Activated naive CD4-positive, alpha-beta T cell treated with anti-CD3 and anti-CD28 coated beads, Interleukin-2, amount 10 ng/mL, durations not matched to agents 7 days and 5 days (primary cell): ENCODE data around the gene TP53TG3F.
"Not testable (repeated sequence)": the region's sequence is repeated elsewhere in the genome, so short reads cannot be mapped to it uniquely, and the experiment has no call there.

ENCODE experiments used
- CTCF ChIA-PET: fragments of 350-600 bp; sonication (Branson Sonifier 250); formaldehyde crosslinking; loops from one replicate; lab custom pipeline; 2021; ENCODE audit warnings: antibody characterized with exemption; lab: Charles Lee
- DNase-seq: peaks from one replicate; pipeline ENCODE4 v3.0.0-alpha.2; 2020
- H3K27ac Mint-ChIP-seq: one replicate; pipeline ENCODE4 v1.8.0; 2021; ENCODE audit warnings: mild to moderate bottlenecking, moderate library complexity, mixed read lengths
- H3K27me3 Mint-ChIP-seq: one replicate; pipeline ENCODE4 v1.8.0; 2021; ENCODE audit warnings: mild to moderate bottlenecking, mixed read lengths
- H3K36me3 Mint-ChIP-seq: one replicate; pipeline ENCODE4 v1.8.0; 2021; ENCODE audit warnings: mixed read lengths
- H3K4me1 Mint-ChIP-seq: one replicate; pipeline ENCODE4 v1.8.0; 2021; ENCODE audit warnings: mixed read lengths
- H3K4me3 Mint-ChIP-seq: one replicate; pipeline ENCODE4 v1.8.0; 2021; ENCODE audit warnings: mild to moderate bottlenecking, moderate library complexity, mixed read lengths
- H3K9me3 Mint-ChIP-seq: one replicate; pipeline ENCODE4 v1.8.0; 2021; ENCODE audit warnings: mixed read lengths

Gene TP53TG3F, protein sequence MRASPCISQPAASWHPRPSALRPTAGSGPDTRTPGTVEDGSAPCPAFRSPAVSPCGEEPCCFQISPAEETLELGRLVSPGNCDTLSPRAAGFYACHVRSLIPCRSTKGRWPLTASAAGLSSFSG

GRCh38 chr16:33459312-33459711 is at the start of gene TP53TG3F:
TSS of gene TP53TG3F (plus strand) at chr16:33459612. CDS start at chr16:33459680, 68 bp downstream.
- H3K9me3 Mint-ChIP-seq, H3K27ac Mint-ChIP-seq, H3K4me1 Mint-ChIP-seq, DNase-seq, H3K4me3 Mint-ChIP-seq, CTCF ChIA-PET, H3K27me3 Mint-ChIP-seq, H3K36me3 Mint-ChIP-seq: not testable (repeated sequence)

DNA sequence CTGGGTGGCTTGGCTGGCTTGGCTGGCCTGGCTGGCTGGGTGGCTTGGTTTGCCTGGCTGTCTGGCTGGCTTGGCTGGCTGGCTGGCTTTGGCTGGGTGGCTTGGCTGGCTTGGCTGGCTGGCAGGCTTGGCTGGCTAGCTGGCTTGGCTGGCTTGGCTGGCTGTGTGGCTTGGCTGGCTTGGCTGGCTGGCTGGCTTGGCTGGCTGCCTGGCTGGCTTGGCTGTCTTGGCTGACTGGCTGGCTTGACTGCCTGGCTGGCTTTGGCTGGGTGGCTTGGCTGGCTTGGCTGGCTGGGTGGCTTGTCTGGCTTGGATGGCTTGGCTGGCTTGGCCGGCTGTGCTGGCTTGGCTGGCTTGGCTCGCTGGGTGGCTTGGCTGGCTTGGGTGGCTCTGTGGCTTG is 32.2 kb downstream of the TP53TG3F start:
- H3K27ac Mint-ChIP-seq, H3K36me3 Mint-ChIP-seq, CTCF ChIA-PET, H3K27me3 Mint-ChIP-seq, H3K4me1 Mint-ChIP-seq, DNase-seq, H3K4me3 Mint-ChIP-seq, H3K9me3 Mint-ChIP-seq: not testable (repeated sequence)

- H3K9me3 Mint-ChIP-seq, H3K4me1 Mint-ChIP-seq, H3K27ac Mint-ChIP-seq, H3K27me3 Mint-ChIP-seq, H3K36me3 Mint-ChIP-seq, CTCF ChIA-PET, H3K4me3 Mint-ChIP-seq, DNase-seq: not testable (repeated sequence)
Observed at GRCh38 chr16:33507231-33507630, 47.8 kb downstream of the TP53TG3F start.

DNA sequence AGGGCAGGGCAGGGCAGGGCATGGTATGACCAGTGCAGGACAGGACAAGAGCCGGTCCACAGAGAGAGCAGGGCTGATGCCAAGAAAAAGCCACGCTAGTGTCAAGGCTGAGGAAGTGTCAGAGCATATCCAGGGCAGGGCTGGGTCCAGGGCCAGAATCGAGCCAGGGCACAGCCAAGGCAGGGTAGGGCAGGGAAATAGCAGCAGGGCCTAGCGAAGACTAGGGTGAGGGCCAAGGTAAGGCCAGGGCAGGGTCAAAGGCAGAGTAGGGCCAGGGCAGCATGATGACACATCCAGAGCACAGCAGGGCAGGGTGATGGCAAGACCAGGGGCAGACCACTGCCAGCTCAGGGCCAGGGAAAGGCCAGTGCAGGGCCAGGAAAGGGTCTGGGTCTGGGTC is 49.7 kb downstream of the TP53TG3F start:
- H3K27me3 Mint-ChIP-seq, H3K27ac Mint-ChIP-seq, H3K9me3 Mint-ChIP-seq, H3K36me3 Mint-ChIP-seq, CTCF ChIA-PET, H3K4me1 Mint-ChIP-seq, DNase-seq, H3K4me3 Mint-ChIP-seq: not testable (repeated sequence)

- DNase-seq, H3K36me3 Mint-ChIP-seq, H3K4me1 Mint-ChIP-seq, CTCF ChIA-PET, H3K27me3 Mint-ChIP-seq, H3K4me3 Mint-ChIP-seq, H3K9me3 Mint-ChIP-seq, H3K27ac Mint-ChIP-seq: not testable (repeated sequence)
Observed at GRCh38 chr16:33509906-33510305, 50.5 kb downstream of the TP53TG3F start.
